Measurements from ENCODE around the gene RAP1GAP2.

RAP1GAP2 gene

GRCh38 chr17:2803386-2803785, 7.1 kb downstream of the RAP1GAP2 start:
- TF ChIP-seq OSR1 (CRISPR knock-in tag; IDR thresholded peaks at IDR 0.05): no peak
- no peak for TF ChIP-seq PATZ1 (CRISPR knock-in tag; IDR thresholded peaks at IDR 0.05; ENCODE audit: borderline replicate concordance)
- no peak for TF ChIP-seq GLIS3 (CRISPR knock-in tag; IDR thresholded peaks at IDR 0.05)
- TF ChIP-seq BACH2 (CRISPR knock-in tag; IDR thresholded peaks at IDR 0.05; ENCODE audit: borderline replicate concordance): no peak
- ATAC-seq: no peak

- no peak for ATAC-seq
- TF ChIP-seq PPARA (CRISPR knock-in tag; IDR thresholded peaks at IDR 0.05; ENCODE audit: borderline replicate concordance): no peak
- no peak for TF ChIP-seq CREB5 (CRISPR knock-in tag; IDR thresholded peaks at IDR 0.05; ENCODE audit: low read depth)
- TF ChIP-seq ZFP30 (CRISPR knock-in tag; IDR thresholded peaks at IDR 0.05): no peak
- no peak for TF ChIP-seq SNAI2 (CRISPR knock-in tag; IDR thresholded peaks at IDR 0.05)
- no peak for TF ChIP-seq ZNF70 (CRISPR knock-in tag; IDR thresholded peaks at IDR 0.05)
- TF ChIP-seq CSDC2 (CRISPR knock-in tag; IDR thresholded peaks at IDR 0.05): no peak
- no peak for TF ChIP-seq ZFP3 (CRISPR knock-in tag; IDR thresholded peaks at IDR 0.05)
- no peak for TF ChIP-seq OSR1 (CRISPR knock-in tag; IDR thresholded peaks at IDR 0.05)
- no peak for TF ChIP-seq RARB (CRISPR knock-in tag; IDR thresholded peaks at IDR 0.05)
- TF ChIP-seq CSRNP3 (CRISPR knock-in tag; IDR thresholded peaks at IDR 0.05): no peak
- no peak for TF ChIP-seq ISL1 (CRISPR knock-in tag; IDR thresholded peaks at IDR 0.05)
- no peak for TF ChIP-seq TSHZ2 (CRISPR knock-in tag; IDR thresholded peaks at IDR 0.05)
- no peak for TF ChIP-seq BACH2 (CRISPR knock-in tag; IDR thresholded peaks at IDR 0.05; ENCODE audit: borderline replicate concordance)
- TF ChIP-seq POU6F1 (CRISPR knock-in tag; IDR thresholded peaks at IDR 0.05; ENCODE audit: borderline replicate concordance, low read depth): no peak
- no peak for TF ChIP-seq TCF4 (CRISPR knock-in tag; IDR thresholded peaks at IDR 0.05; ENCODE audit: borderline replicate concordance)
These were observed 7.7 kb downstream of the RAP1GAP2 start for GRCh38 chr17:2803971-2804370.

- TF ChIP-seq CREB5 (CRISPR knock-in tag; IDR thresholded peaks at IDR 0.05; ENCODE audit: low read depth) (no peak), ZFP30 (CRISPR knock-in tag; IDR thresholded peaks at IDR 0.05) (no peak), SNAI2 (CRISPR knock-in tag; IDR thresholded peaks at IDR 0.05) (no peak), PPARA (CRISPR knock-in tag; IDR thresholded peaks at IDR 0.05; ENCODE audit: borderline replicate concordance) (no peak), ESRRG (CRISPR knock-in tag; IDR thresholded peaks at IDR 0.05) (no peak), OSR1 (CRISPR knock-in tag; IDR thresholded peaks at IDR 0.05) (no peak), ARNTL (CRISPR knock-in tag; IDR thresholded peaks at IDR 0.05; ENCODE audit: borderline replicate concordance, low read depth) (no peak), ZC3H10 (CRISPR knock-in tag; IDR thresholded peaks at IDR 0.05) (no peak)
- ATAC-seq: no peak
These were observed 8.7 kb downstream of the RAP1GAP2 start for GRCh38 chr17:2804912-2805311.
